Activated CD8-positive, alpha-beta T cell treated with anti-CD3 and anti-CD28 coated beads, Interleukin-2, amount 10 ng/mL, durations not matched to agents 7 days and 5 days (primary cell): ENCODE measurements around the gene KRT6A. TPM values are rescaled to one million over a fixed set of nuclear protein-coding genes. Genes with fewer than 3 reads are reported as not detected.

Experiments
- ATAC-seq: fragments of 150-1000 bp; cut with Tn5 transposase; one replicate; pipeline ENCODE4 v1.10.0; 2021; ENCODE audit warnings: moderate library complexity
- CTCF ChIA-PET: fragments of 350-600 bp; sonication (Branson Sonifier 250); formaldehyde crosslinking; loops from one replicate; lab custom pipeline; 2021; ENCODE audit warnings: antibody characterized with exemption; lab: Charles Lee
- POLR2A ChIA-PET: fragments of 350-600 bp; sonication (Branson Sonifier 250); formaldehyde crosslinking; loops from one replicate; lab custom pipeline; 2021; ENCODE audit warnings: antibody characterized with exemption; lab: Charles Lee
- DNase-seq: peaks from one replicate; pipeline ENCODE4 v3.0.0-alpha.2; 2020
- H3K27ac Mint-ChIP-seq: one replicate; pipeline ENCODE4 v1.8.0; 2021; ENCODE audit warnings: mild to moderate bottlenecking, mixed read lengths
- H3K27me3 Mint-ChIP-seq: one replicate; pipeline ENCODE4 v1.8.0; 2021; ENCODE audit warnings: low read depth, mixed read lengths
- H3K36me3 Mint-ChIP-seq: one replicate; pipeline ENCODE4 v1.8.0; 2021; ENCODE audit warnings: low read depth, mixed read lengths
- H3K4me1 Mint-ChIP-seq: one replicate; pipeline ENCODE4 v1.8.0; 2021; ENCODE audit warnings: low read depth, mixed read lengths
- H3K4me3 Mint-ChIP-seq: one replicate; pipeline ENCODE4 v1.8.0; 2021; ENCODE audit warnings: mild to moderate bottlenecking, mixed read lengths
- H3K9me3 Mint-ChIP-seq: one replicate; pipeline ENCODE4 v1.8.0; 2022; ENCODE audit warnings: mixed read lengths; ENCODE audit not compliant: insufficient read depth
- total RNA-seq, 2 experiments: library from RNA; stranded (reverse); gene quantifications; one replicate each; pipeline ENCODE4 v1.2.3, GENCODE V29; 2021

The KRT6A gene
- total RNA-seq, 2 experiments from 2014 or later: not detected

GRCh38 chr12:52486166-52487105 lies 6.6 kb downstream of the KRT6A start:
- H3K4me3 Mint-ChIP-seq: no peak overlapping the region
- H3K27ac Mint-ChIP-seq: no peak overlapping the region
- ChIA-PET POLR2A (no interaction called here), CTCF (no interaction called here)
- H3K9me3 Mint-ChIP-seq: peaks cover 5% of the 10 kb centered on the region
- ATAC-seq: no peak
- no peak for DNase-seq
- no peaks in the 10 kb centered on the region for H3K4me1 Mint-ChIP-seq
- H3K36me3 Mint-ChIP-seq: no peaks in the 10 kb centered on the region
- peaks cover 41% of the 10 kb centered on the region for H3K27me3 Mint-ChIP-seq

- H3K27me3 Mint-ChIP-seq: peaks cover 50% of the 10 kb centered on the region
- no peaks in the 10 kb centered on the region for H3K36me3 Mint-ChIP-seq
- H3K27ac Mint-ChIP-seq: no peak overlapping the region
- CTCF ChIA-PET: no interaction called here
- no peak for DNase-seq
- POLR2A ChIA-PET: no interaction called here
- no peaks in the 10 kb centered on the region for H3K4me1 Mint-ChIP-seq
- ATAC-seq: no peak
- no peak overlapping the region for H3K4me3 Mint-ChIP-seq
- peaks cover 1% of the 10 kb centered on the region for H3K9me3 Mint-ChIP-seq
Measured at GRCh38 chr12:52480073-52480472, 13.0 kb downstream of the KRT6A start.

- CTCF ChIA-PET: interaction anchor here (1.2 kb wide), 1 partner anchor 402 kb away, joined by 3 read pairs; no protein-coding TSS in a partner anchor
- H3K27ac Mint-ChIP-seq: no peak overlapping the region
- no peaks in the 10 kb centered on the region for H3K4me1 Mint-ChIP-seq
- no peak overlapping the region for H3K4me3 Mint-ChIP-seq
- POLR2A ChIA-PET: no interaction called here
- DNase-seq (no peak), ATAC-seq (no peak)
- no peaks in the 10 kb centered on the region for H3K9me3 Mint-ChIP-seq
- H3K27me3 Mint-ChIP-seq: peaks cover 33% of the 10 kb centered on the region
- H3K36me3 Mint-ChIP-seq: no peaks in the 10 kb centered on the region
Measured at GRCh38 chr12:52477651-52478050, 15.4 kb downstream of the KRT6A start.

- H3K27me3 Mint-ChIP-seq: peaks cover 24% of the 10 kb centered on the region
- H3K9me3 Mint-ChIP-seq: no peaks in the 10 kb centered on the region
- H3K4me3 Mint-ChIP-seq: no peak overlapping the region
- ChIA-PET POLR2A (no interaction called here), CTCF (no interaction called here)
- H3K4me1 Mint-ChIP-seq: no peaks in the 10 kb centered on the region
- ATAC-seq: no peak
- no peaks in the 10 kb centered on the region for H3K36me3 Mint-ChIP-seq
- DNase-seq: no peak
- no peak overlapping the region for H3K27ac Mint-ChIP-seq
Measured at GRCh38 chr12:52474212-52474611, 18.8 kb downstream of the KRT6A start.

- ChIA-PET CTCF (no interaction called here), POLR2A (no interaction called here)
- DNase-seq (no peak), ATAC-seq (no peak)
- no peaks in the 10 kb centered on the region for H3K9me3 Mint-ChIP-seq
- no peaks in the 10 kb centered on the region for H3K4me1 Mint-ChIP-seq
- H3K36me3 Mint-ChIP-seq: no peaks in the 10 kb centered on the region
- no peak within 1 kb of the TSS for H3K4me3 Mint-ChIP-seq
- H3K27ac Mint-ChIP-seq: no peak within 1 kb of the TSS
- peaks cover 22% of the 10 kb centered on the region for H3K27me3 Mint-ChIP-seq
Measured at GRCh38 chr12:52473768-52474167, 19.3 kb downstream of the KRT6A start, which contains the start of gene KRT6C. Gene KRT6C, minus strand, starts transcription at chr12:52473805. Its CDS starts 68 bp downstream, at chr12:52473737.

GRCh38 chr12:52469853-52470252 lies 23.2 kb downstream of the KRT6A start:
- ChIA-PET CTCF (no interaction called here), POLR2A (no interaction called here)
- peaks cover 15% of the 10 kb centered on the region for H3K27me3 Mint-ChIP-seq
- no peaks in the 10 kb centered on the region for H3K4me1 Mint-ChIP-seq
- H3K36me3 Mint-ChIP-seq: no peaks in the 10 kb centered on the region
- H3K9me3 Mint-ChIP-seq: no peaks in the 10 kb centered on the region
- DNase-seq: no peak
- ATAC-seq: no peak
- no peak overlapping the region for H3K4me3 Mint-ChIP-seq
- H3K27ac Mint-ChIP-seq: no peak overlapping the region

GRCh38 chr12:52464897-52465296 lies 28.2 kb downstream of the KRT6A start:
- ATAC-seq (no peak), DNase-seq (no peak)
- Mint-ChIP-seq H3K9me3 (no peaks in the 10 kb centered on the region), H3K4me3 (no peak overlapping the region), H3K36me3 (no peaks in the 10 kb centered on the region), H3K4me1 (no peaks in the 10 kb centered on the region), H3K27me3 (peaks cover 31% of the 10 kb centered on the region), H3K27ac (no peak overlapping the region)
- POLR2A ChIA-PET: no interaction called here
- CTCF ChIA-PET: no interaction called here

GRCh38 chr12:52461693-52462092 lies 31.4 kb downstream of the KRT6A start:
- ATAC-seq (no peak), DNase-seq (no peak)
- ChIA-PET POLR2A (no interaction called here), CTCF (interaction anchor here (0.9 kb wide), 1 partner anchor 100 kb away, joined by 3 read pairs; no protein-coding TSS in a partner anchor)
- Mint-ChIP-seq H3K27ac (no peak overlapping the region), H3K9me3 (no peaks in the 10 kb centered on the region), H3K4me1 (no peaks in the 10 kb centered on the region), H3K4me3 (no peak overlapping the region), H3K36me3 (no peaks in the 10 kb centered on the region), H3K27me3 (peaks cover 41% of the 10 kb centered on the region)

GRCh38 chr12:52458861-52459260 lies 34.2 kb downstream of the KRT6A start:
- Mint-ChIP-seq H3K9me3 (no peaks in the 10 kb centered on the region), H3K27ac (no peak overlapping the region), H3K27me3 (peaks cover 45% of the 10 kb centered on the region), H3K4me1 (peaks cover 7% of the 10 kb centered on the region), H3K36me3 (no peaks in the 10 kb centered on the region), H3K4me3 (no peak overlapping the region)
- ATAC-seq (no peak), DNase-seq (no peak)
- POLR2A ChIA-PET: no interaction called here
- CTCF ChIA-PET: no interaction called here

- no peak for ATAC-seq
- no peaks in the 10 kb centered on the region for H3K36me3 Mint-ChIP-seq
Measured at GRCh38 chr12:52455821-52456220, 37.2 kb downstream of the KRT6A start.

GRCh38 chr12:52454411-52455201 lies 38.5 kb downstream of the KRT6A start:
- Mint-ChIP-seq H3K4me1 (peaks cover 7% of the 10 kb centered on the region), H3K4me3 (no peak overlapping the region), H3K9me3 (no peaks in the 10 kb centered on the region), H3K27ac (no peak overlapping the region), H3K27me3 (peaks cover 29% of the 10 kb centered on the region), H3K36me3 (no peaks in the 10 kb centered on the region)
- ChIA-PET POLR2A (no interaction called here), CTCF (no interaction called here)
- ATAC-seq (no peak), DNase-seq (no peak)

More at GRCh38 chr12:52455821-52456220, 37.2 kb downstream of the KRT6A start:
- Mint-ChIP-seq H3K4me1 (peaks cover 7% of the 10 kb centered on the region), H3K9me3 (no peaks in the 10 kb centered on the region), H3K27me3 (peaks cover 34% of the 10 kb centered on the region), H3K4me3 (no peak overlapping the region), H3K27ac (no peak overlapping the region)
- ChIA-PET POLR2A (no interaction called here), CTCF (no interaction called here)
- DNase-seq: no peak

- no peak within 1 kb of the TSS for H3K4me3 Mint-ChIP-seq
- no peaks in the 10 kb centered on the region for H3K36me3 Mint-ChIP-seq
- H3K27ac Mint-ChIP-seq: no peak within 1 kb of the TSS
- CTCF ChIA-PET: no interaction called here
- no peak for ATAC-seq
- POLR2A ChIA-PET: no interaction called here
- no peaks in the 10 kb centered on the region for H3K9me3 Mint-ChIP-seq
- H3K4me1 Mint-ChIP-seq: peaks cover 13% of the 10 kb centered on the region
- H3K27me3 Mint-ChIP-seq: peaks cover 21% of the 10 kb centered on the region
- DNase-seq: no peak
Measured at GRCh38 chr12:52452101-52452500, 41.0 kb downstream of the KRT6A start, which contains the start of gene KRT6B. Gene KRT6B, minus strand, starts transcription at chr12:52452146. Its CDS starts 68 bp downstream, at chr12:52452078.
